Measurements from ENCODE around the gene TM9SF1.
"Not testable (repeated sequence)": the region's sequence is repeated elsewhere in the genome, so short reads cannot be mapped to it uniquely, and the experiment has no call there.

TM9SF1 gene

GRCh38 chr14:24228902-24229301 is 33.7 kb upstream of the TM9SF1 start:
- in situ Hi-C loops (cut with MboI; ENCODE audit: low sequenced_read_pairs), result loop anchor here (25.0 kb wide), 1 partner anchor 208 kb away; the partner anchor contains the start of genes CBLN3, KHNYN and SDR39U1

GRCh38 chr14:24226473-24226872 is 31.2 kb upstream of the TM9SF1 start:
- in situ Hi-C loops (cut with MboI; ENCODE audit: low sequenced_read_pairs), result loop anchor here (25.0 kb wide), 1 partner anchor 211 kb away; the partner anchor contains the start of genes CBLN3, KHNYN and SDR39U1

GRCh38 chr14:24224618-24225071 is 29.4 kb upstream of the TM9SF1 start:
- in situ Hi-C loops (cut with MboI; ENCODE audit: low sequenced_read_pairs), result loop anchor here (25.0 kb wide), 1 partner anchor 213 kb away; the partner anchor contains the start of genes CBLN3, KHNYN and SDR39U1

- in situ Hi-C loops (cut with MboI; ENCODE audit: low sequenced_read_pairs), result not testable (repeated sequence)
Measured at GRCh38 chr14:24222987-24223386, 27.7 kb upstream of the TM9SF1 start.

GRCh38 chr14:24219521-24219920 is 24.3 kb upstream of the TM9SF1 start:
- in situ Hi-C loops (cut with MboI; ENCODE audit: low sequenced_read_pairs), result no loop called here

- in situ Hi-C loops (cut with MboI; ENCODE audit: low sequenced_read_pairs), result no loop called here
Measured at GRCh38 chr14:24219080-24219479, 23.8 kb upstream of the TM9SF1 start.

- in situ Hi-C loops (cut with MboI; ENCODE audit: low sequenced_read_pairs), result not testable (repeated sequence)
Measured at GRCh38 chr14:24216876-24217275, 21.6 kb upstream of the TM9SF1 start.

GRCh38 chr14:24216345-24216699 is 21.1 kb upstream of the TM9SF1 start:
- in situ Hi-C loops (cut with MboI; ENCODE audit: low sequenced_read_pairs), result no loop called here

- in situ Hi-C loops (cut with MboI; ENCODE audit: low sequenced_read_pairs), result no loop called here
Measured at GRCh38 chr14:24215495-24216344, 20.5 kb upstream of the TM9SF1 start, which contains the start of gene MDP1. Gene MDP1 (minus strand): TSS chr14:24216066. CDS start chr14:24215955, 111 bp downstream.

GRCh38 chr14:24213866-24214662 is 18.8 kb upstream of the TM9SF1 start:
- in situ Hi-C loops (cut with MboI; ENCODE audit: low sequenced_read_pairs), result no loop called here

- in situ Hi-C loops (cut with MboI; ENCODE audit: low sequenced_read_pairs), result no loop called here
Measured at GRCh38 chr14:24212924-24213865, 18.0 kb upstream of the TM9SF1 start, which contains the start of gene CHMP4A. Gene CHMP4A (minus strand): TSS chr14:24213488. CDS start chr14:24213439, 49 bp downstream.

- in situ Hi-C loops (cut with MboI; ENCODE audit: low sequenced_read_pairs), result no loop called here
Measured at GRCh38 chr14:24211311-24211710, 16.1 kb upstream of the TM9SF1 start.

GRCh38 chr14:24207625-24208024 is 12.4 kb upstream of the TM9SF1 start:
- in situ Hi-C loops (cut with MboI; ENCODE audit: low sequenced_read_pairs), result no loop called here

- in situ Hi-C loops (cut with MboI; ENCODE audit: low sequenced_read_pairs), result no loop called here
Measured at GRCh38 chr14:24207104-24207551, 11.9 kb upstream of the TM9SF1 start.

- in situ Hi-C loops (cut with MboI; ENCODE audit: low sequenced_read_pairs), result no loop called here
Measured at GRCh38 chr14:24206260-24207103, 11.2 kb upstream of the TM9SF1 start.

GRCh38 chr14:24204163-24205146 is 9.2 kb upstream of the TM9SF1 start:
- in situ Hi-C loops (cut with MboI; ENCODE audit: low sequenced_read_pairs), result no loop called here

- in situ Hi-C loops (cut with MboI; ENCODE audit: low sequenced_read_pairs), result not testable (repeated sequence)
Measured at GRCh38 chr14:24203249-24203886, 8.1 kb upstream of the TM9SF1 start.

- in situ Hi-C loops (cut with MboI; ENCODE audit: low sequenced_read_pairs), result not testable (repeated sequence)
Measured at GRCh38 chr14:24202538-24202937, 7.3 kb upstream of the TM9SF1 start.
